IPS-15b (cell line): Measurements from ENCODE around the gene P2RX4.
"Not testable (repeated sequence)": the region's sequence is repeated elsewhere in the genome, so short reads cannot be mapped to it uniquely, and the experiment has no call there.

ENCODE experiments used
- H3K27me3 ChIP-seq: one replicate; pipeline ENCODE4 v1.6.1; 2013; ENCODE audit warnings: low read length; ENCODE audit not compliant: control insufficient read depth, insufficient read depth
- H3K36me3 ChIP-seq: one replicate; pipeline ENCODE4 v1.6.1; 2013; ENCODE audit warnings: low read length; ENCODE audit not compliant: control insufficient read depth, insufficient read depth
- H3K4me1 ChIP-seq: one replicate; pipeline ENCODE4 v1.6.1; 2013; ENCODE audit warnings: mild to moderate bottlenecking, low read length; ENCODE audit not compliant: control insufficient read depth, insufficient read depth
- H3K4me3 ChIP-seq: one replicate; pipeline ENCODE4 v1.5.1; 2013; ENCODE audit warnings: low read depth, low read length
- H3K9ac ChIP-seq: one replicate; pipeline ENCODE4 v1.6.1; 2013; ENCODE audit warnings: low read depth, mild to moderate bottlenecking, low read length
- H3K9me3 ChIP-seq: one replicate; pipeline ENCODE4 v1.6.1; 2013; ENCODE audit warnings: mild to moderate bottlenecking, low read length; ENCODE audit not compliant: control insufficient read depth, insufficient read depth

P2RX4 gene

DNA sequence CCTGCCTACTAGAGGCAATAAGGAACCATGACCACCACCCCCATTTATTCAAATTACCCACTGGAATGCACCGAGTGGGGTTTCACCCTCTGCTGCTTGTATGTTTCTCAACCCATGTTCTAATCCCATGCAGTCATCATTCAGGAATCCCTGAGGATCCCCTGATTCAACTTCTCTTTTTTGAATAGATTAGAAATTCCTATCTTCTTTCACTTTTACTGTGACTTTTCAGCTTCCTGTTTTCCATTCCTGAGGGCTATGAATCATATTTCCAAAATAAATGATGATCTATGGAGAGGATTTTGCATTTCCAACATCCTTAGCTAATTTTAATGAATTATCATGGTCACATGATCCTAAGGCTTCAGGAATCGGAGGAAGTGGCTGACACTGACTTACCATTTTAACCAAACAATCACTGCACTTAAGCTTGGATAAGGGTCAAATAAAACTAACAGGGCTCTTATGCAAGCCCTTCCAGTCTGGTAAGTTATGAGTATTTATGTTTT is 19.4 kb upstream of the P2RX4 start:
- no peaks in the 10 kb centered on the region for H3K9me3 ChIP-seq
- H3K4me3 ChIP-seq: no peak overlapping the region
- H3K9ac ChIP-seq: no peak overlapping the region
- H3K4me1 ChIP-seq: no peaks in the 10 kb centered on the region
- H3K27me3 ChIP-seq: no peaks in the 10 kb centered on the region
- H3K36me3 ChIP-seq: no peaks in the 10 kb centered on the region

DNA sequence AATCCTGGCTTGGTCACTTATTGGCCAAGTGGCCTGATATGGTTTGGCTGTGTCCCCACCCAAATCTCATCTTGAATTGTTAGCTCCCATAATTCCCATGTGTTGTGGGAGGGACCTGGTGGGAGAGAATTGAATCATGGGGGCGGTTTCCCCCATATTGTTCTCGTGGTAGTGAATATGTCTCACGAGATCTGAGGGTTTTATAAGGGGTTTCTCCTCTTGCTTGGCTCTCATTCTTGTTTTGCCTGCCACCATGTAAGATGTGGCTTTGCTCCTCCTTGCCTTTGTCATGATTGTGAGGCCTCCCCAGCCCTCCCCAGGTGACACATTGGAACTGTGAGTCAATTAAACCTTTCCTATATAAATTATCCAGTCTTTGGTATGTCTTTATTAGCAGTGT is 18.8 kb upstream of the P2RX4 start:
- H3K9me3 ChIP-seq: no peaks in the 10 kb centered on the region
- H3K9ac ChIP-seq: no peak overlapping the region
- H3K27me3 ChIP-seq: no peaks in the 10 kb centered on the region
- no peaks in the 10 kb centered on the region for H3K36me3 ChIP-seq
- no peaks in the 10 kb centered on the region for H3K4me1 ChIP-seq
- no peak overlapping the region for H3K4me3 ChIP-seq

DNA sequence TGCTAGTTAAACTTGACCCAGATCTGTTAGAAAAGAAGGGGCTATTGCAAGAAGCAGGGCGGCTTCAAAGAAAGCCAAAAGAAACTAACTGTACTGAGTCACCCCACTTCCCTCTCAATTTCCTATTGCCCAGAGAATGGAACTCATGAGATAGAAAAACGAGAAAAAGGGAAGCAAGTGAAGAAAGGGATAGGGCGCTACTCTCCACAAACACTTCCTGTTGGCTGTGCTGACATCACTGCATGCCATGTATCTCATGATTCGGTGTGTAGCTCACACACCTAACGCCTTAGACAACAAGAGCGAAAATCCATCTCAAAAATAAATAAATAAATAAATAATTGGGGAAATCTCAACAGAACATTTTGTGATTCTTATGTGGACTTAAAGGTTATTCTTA is 13.0 kb upstream of the P2RX4 start:
- no peak overlapping the region for H3K4me3 ChIP-seq
- H3K9ac ChIP-seq: no peak overlapping the region

DNA sequence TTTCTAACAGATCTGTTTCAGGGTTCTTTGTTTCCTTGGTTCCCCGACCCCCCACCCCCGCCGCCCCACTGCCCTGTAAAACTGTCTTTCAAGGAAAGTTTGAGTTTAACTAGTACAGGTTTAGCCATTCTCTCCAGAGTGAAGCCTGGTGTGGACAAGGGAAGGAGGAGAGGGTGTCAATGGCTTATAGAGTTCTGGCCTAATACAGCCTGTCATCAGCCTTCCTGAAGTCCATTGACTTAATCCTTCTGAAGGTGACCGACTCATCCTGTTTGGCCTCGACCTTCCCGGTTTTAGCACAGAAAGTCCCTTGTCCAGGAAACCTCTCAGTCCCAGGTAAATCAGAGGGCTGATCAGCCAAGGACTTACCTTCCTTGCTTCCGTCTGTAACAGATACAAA is 11.0 kb upstream of the P2RX4 start:
- H3K4me1 ChIP-seq: no peaks in the 10 kb centered on the region

More for the DNA sequence above, 13.0 kb upstream of the P2RX4 start:
- Histone ChIP-seq H3K27me3 (no peaks in the 10 kb centered on the region), H3K4me1 (no peaks in the 10 kb centered on the region), H3K9me3 (no peaks in the 10 kb centered on the region), H3K36me3 (no peaks in the 10 kb centered on the region)

DNA sequence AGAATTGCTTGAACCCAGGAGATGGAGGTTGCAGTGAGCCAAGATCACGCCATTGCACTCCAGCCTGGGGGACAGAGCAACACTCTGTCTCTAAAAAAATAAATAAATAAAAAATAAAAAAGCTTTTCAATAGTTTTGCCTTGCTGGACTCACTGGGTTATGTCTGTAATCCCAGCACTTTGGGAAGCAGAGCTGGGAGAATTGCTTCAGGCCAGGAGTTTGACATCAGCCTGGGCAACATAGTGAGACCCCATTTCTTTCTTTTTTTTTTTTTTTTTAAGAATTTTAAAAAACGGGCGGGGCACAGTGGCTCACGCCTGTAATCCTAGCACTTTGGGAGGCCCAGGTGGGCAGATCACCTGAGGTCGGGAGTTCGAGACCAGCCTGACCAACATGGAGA is 8.8 kb upstream of the P2RX4 start:
- not testable (repeated sequence) for H3K4me3 ChIP-seq, H3K4me1 ChIP-seq, H3K27me3 ChIP-seq, H3K36me3 ChIP-seq, H3K9ac ChIP-seq, H3K9me3 ChIP-seq

More for the DNA sequence above, 11.0 kb upstream of the P2RX4 start:
- Histone ChIP-seq H3K27me3 (no peaks in the 10 kb centered on the region), H3K36me3 (no peaks in the 10 kb centered on the region), H3K9me3 (no peaks in the 10 kb centered on the region), H3K9ac (no peak overlapping the region), H3K4me3 (no peak overlapping the region)

DNA sequence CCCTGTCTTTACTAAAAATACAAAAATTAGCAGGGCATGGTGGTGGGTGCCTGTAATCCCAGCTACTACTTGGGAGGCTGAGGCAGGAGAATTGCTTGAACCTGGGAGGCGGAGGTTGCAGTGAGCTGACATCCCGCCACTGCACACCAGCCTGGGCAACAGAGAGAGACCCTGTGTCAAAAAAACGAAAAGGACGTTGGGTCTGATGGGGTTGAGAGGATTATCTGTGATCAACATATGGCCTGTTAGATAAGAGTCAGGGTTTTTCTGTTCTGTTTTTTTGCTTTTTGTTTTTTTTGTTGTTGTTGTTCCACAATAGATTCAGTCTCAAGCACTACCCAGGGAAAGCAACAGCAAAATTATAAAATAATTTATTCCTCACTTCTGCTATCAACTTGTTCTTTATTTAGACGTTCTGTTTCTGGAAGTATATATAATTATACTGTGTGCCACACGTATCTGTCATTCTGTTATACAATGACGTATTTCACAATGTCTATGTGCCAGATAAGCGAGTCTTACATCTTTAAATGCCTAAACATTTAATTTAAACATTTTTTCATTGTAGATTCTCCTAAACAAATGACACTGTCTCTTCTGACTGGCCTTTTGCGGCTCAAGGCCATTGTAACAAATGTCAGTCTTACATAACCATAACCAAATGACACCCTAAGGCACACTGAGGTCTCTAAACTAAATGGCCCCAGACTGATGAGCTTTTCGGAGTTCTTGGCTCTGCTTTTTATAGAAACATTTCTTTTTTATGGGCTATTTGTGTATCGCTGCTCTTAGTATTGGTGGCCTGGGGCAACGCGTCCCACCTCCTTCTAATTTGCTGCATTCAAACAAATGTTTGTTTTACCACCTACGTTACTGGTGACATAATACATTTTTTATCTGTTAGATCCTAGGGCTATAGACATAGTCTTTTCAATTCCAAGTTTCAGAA is 7.2 kb upstream of the P2RX4 start:
- Histone ChIP-seq H3K27me3 (no peaks in the 10 kb centered on the region), H3K36me3 (no peaks in the 10 kb centered on the region), H3K4me1 (no peaks in the 10 kb centered on the region), H3K4me3 (no peak overlapping the region), H3K9me3 (no peaks in the 10 kb centered on the region), H3K9ac (no peak overlapping the region)

DNA sequence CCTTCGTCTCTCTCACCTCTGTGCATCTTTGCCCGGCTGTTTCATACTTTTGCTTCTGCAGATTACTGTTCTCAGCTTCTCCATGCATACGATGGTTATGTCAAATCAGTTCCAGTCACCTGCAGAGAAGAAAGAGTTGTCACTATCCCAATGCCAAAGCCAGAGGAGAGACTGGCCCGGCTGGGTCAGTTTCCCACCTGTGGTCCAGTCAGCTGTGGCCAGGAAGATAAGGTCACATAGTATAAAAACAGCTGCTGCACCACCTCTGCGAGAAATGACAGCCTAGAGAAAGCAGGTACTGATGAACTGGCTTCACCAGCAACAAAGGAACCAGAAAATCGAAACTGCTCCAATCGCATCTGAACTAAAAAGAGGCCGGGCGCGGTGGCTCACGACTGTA is 6.4 kb upstream of the P2RX4 start:
- Histone ChIP-seq H3K27me3 (peaks cover 6% of the 10 kb centered on the region), H3K36me3 (no peaks in the 10 kb centered on the region), H3K9ac (no peak overlapping the region), H3K4me1 (no peaks in the 10 kb centered on the region), H3K4me3 (no peak overlapping the region), H3K9me3 (no peaks in the 10 kb centered on the region)

DNA sequence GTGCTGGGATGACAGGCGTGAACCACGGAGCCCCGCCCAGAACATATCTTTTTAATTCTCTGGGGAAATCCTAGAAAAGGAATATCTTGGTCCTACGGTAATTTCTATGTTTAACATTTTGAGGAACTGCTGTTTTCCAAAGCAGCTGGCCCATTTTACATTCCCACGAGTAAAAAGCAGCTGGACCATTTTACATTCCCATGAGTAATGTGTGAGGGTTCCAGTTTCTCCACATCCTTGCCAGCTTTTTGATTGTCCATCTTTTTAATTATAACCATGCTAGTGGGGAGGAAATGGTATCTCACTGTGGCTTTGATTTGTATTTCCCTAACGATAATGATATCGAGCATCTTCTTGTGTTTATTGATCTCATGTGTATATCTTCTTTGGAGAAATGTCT is 4.4 kb upstream of the P2RX4 start:
- Histone ChIP-seq H3K4me1 (no peaks in the 10 kb centered on the region), H3K4me3 (no peak overlapping the region), H3K36me3 (no peaks in the 10 kb centered on the region), H3K27me3 (peaks cover 11% of the 10 kb centered on the region), H3K9ac (no peak overlapping the region), H3K9me3 (no peaks in the 10 kb centered on the region)

DNA sequence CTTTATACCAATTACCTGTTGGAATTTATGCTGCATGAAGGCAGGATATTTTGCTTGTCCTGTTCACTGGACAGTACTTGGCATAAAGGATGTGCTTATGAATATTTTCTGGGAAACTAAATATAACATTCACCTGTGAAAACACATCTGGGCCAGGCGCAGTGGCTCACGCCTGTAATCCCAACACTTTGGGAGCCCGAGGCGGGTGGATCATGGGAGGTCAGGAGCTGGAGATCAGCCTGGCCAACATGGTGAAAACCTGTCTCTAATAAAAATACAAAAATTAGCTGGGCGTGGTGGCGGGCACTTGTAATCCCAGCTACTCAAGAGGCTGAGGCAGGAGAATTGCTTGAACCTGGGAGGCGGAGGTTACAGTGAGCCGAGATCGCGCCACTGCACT is 1.4 kb upstream of the P2RX4 start:
- not testable (repeated sequence) for H3K9ac ChIP-seq, H3K4me1 ChIP-seq, H3K36me3 ChIP-seq, H3K9me3 ChIP-seq, H3K4me3 ChIP-seq
- peaks cover 11% of the 10 kb centered on the region for H3K27me3 ChIP-seq

DNA sequence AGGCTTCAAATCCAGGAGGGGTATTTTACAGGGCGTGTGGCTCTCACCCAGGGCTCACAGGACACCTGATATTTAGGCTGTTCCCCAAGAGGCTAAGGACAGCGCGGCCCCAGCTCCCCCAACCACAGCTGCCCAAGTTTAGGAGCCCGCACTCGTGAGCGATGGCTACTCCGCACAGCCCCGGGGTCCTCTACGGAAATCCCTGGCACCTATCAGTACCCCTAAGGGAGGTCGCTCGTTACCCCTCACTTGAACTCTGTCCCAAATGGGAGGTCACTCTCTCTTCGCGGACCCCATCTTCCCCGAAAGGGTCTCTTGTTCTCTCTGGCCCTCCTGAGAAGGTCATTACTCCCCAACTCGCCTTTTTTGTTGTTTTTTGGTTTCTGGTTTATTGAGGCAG is 708 bp upstream of the P2RX4 start:
- Histone ChIP-seq H3K4me1 (no peaks in the 10 kb centered on the region), H3K27me3 (peaks cover 11% of the 10 kb centered on the region), H3K4me3 (peak overlapping the region; percentile 78), H3K9me3 (no peaks in the 10 kb centered on the region), H3K36me3 (no peaks in the 10 kb centered on the region), H3K9ac (no peak overlapping the region)

DNA sequence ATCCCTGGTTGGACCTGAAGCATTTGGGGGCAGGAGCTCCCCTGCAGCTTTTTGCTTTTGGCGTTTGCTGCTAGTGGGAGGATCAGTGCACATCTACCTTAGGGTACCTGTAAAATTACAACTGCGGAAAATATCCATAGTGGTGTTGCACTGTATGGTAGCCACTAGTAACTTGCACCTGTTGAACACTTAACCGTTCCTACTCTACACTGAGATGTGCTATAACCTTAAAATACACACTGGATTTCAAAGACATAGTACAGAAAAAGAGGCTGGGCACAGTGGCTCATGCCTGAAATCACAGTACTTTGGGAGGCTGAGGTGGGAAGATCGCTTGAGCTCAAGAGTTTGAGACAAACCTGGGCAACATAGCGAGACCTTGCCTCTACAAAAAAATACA is 2.9 kb downstream of the P2RX4 start:
- no peaks in the 10 kb centered on the region for H3K36me3 ChIP-seq
- peaks cover 11% of the 10 kb centered on the region for H3K27me3 ChIP-seq
- no peak overlapping the region for H3K4me3 ChIP-seq
- no peak overlapping the region for H3K9ac ChIP-seq
- no peaks in the 10 kb centered on the region for H3K9me3 ChIP-seq
- no peaks in the 10 kb centered on the region for H3K4me1 ChIP-seq

DNA sequence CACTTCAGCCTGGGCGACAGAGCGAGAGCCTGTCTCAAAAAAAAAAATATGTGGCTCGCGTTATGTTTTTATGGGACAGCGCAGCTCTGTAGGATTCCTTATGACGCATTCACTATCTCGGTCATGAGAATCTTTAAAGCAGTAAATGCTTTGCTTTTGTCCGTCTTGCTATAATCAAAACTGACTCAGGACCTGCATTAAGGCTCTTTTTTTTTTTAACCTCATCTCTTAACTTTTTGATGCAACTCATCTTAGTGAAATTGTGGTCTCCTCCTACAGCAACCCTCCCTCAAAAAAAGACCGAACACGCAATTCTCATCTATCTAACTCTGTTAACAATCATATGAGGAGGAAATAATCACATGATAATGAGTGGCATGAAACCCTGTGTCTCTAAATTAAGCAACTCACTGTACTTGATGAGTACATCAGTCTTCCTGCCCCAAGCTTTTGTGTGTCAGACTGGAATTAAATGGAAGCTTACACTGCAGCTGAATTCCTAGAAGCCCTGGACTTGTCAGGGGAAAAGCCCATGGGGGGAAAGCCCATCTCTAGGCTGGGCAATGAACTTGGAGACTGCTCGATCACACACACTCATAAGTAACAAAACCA is 4.3 kb downstream of the P2RX4 start:
- H3K4me1 ChIP-seq: no peaks in the 10 kb centered on the region
- H3K36me3 ChIP-seq: no peaks in the 10 kb centered on the region
- H3K9ac ChIP-seq: no peak overlapping the region
- peaks cover 2% of the 10 kb centered on the region for H3K27me3 ChIP-seq
- H3K9me3 ChIP-seq: no peaks in the 10 kb centered on the region
- H3K4me3 ChIP-seq: no peak overlapping the region
